NCI-H510A treated with DMSO at 0.1 percent for 48 hours (cell line): ENCODE results near the gene MUC2.

Source experiments
- DNase-seq: peaks from one replicate; lab custom pipeline; 2025; lab: John Stamatoyannopoulos, UW

Gene MUC2

GRCh38 chr11:1051356-1052132, 23.1 kb upstream of the MUC2 start:
- DNase-seq, result no peak

- DNase-seq, result no peak
These were observed 22.3 kb upstream of the MUC2 start for GRCh38 chr11:1052133-1053011.

- DNase-seq, result no peak
These were observed 21.4 kb upstream of the MUC2 start for GRCh38 chr11:1053121-1053901.

- DNase-seq, result no peak
These were observed 20.2 kb upstream of the MUC2 start for GRCh38 chr11:1054143-1055108.

GRCh38 chr11:1055109-1055703, 19.5 kb upstream of the MUC2 start:
- DNase-seq, result no peak

GRCh38 chr11:1055990-1056771, 18.5 kb upstream of the MUC2 start:
- no peak for DNase-seq

- no peak for DNase-seq
These were observed 16.9 kb upstream of the MUC2 start for GRCh38 chr11:1057806-1058205.

- DNase-seq, result no peak
These were observed 14.9 kb upstream of the MUC2 start for GRCh38 chr11:1059759-1060158.

GRCh38 chr11:1060410-1060809, 14.3 kb upstream of the MUC2 start:
- no peak for DNase-seq

- DNase-seq, result no peak
These were observed 13.6 kb upstream of the MUC2 start for GRCh38 chr11:1060852-1061616.

- no peak for DNase-seq
These were observed 12.4 kb upstream of the MUC2 start for GRCh38 chr11:1062075-1062820.

- DNase-seq, result no peak
These were observed 10.5 kb upstream of the MUC2 start for GRCh38 chr11:1064167-1064566.

- no peak for DNase-seq
These were observed 6.7 kb upstream of the MUC2 start for GRCh38 chr11:1067812-1068496.

GRCh38 chr11:1069740-1070139, 4.9 kb upstream of the MUC2 start:
- DNase-seq, result no peak

- no peak for DNase-seq
These were observed 3.8 kb upstream of the MUC2 start for GRCh38 chr11:1070594-1071462.

GRCh38 chr11:1071571-1072115, 3.0 kb upstream of the MUC2 start:
- no peak for DNase-seq
